Subcutaneous abdominal adipose tissue (tissue), 5 donors: ENCODE results near the gene WBP1.
"Not testable (repeated sequence)": the region's sequence is repeated elsewhere in the genome, so short reads cannot be mapped to it uniquely, and the experiment has no call there.

Source experiments
- H3K27ac ChIP-seq: one replicate; pipeline ENCODE4 v1.7.0; 2013; ENCODE audit warnings: low read depth, mild to moderate bottlenecking, inconsistent platforms, low read length, moderate library complexity
- H3K27me3 ChIP-seq, 5 donors: one replicate each; pipeline ENCODE4 v1.7.0; 2013; ENCODE audit warnings: low read length in 5 of 5, inconsistent platforms in 1 of 5; ENCODE audit not compliant: control insufficient read depth in 5 of 5, insufficient read depth in 4 of 5
- H3K36me3 ChIP-seq, 5 donors: one replicate each; pipeline ENCODE4 v1.7.0; 2013; ENCODE audit warnings: low read length in 5 of 5; ENCODE audit not compliant: control insufficient read depth in 5 of 5, insufficient read depth in 5 of 5
- H3K4me1 ChIP-seq, 5 donors: one replicate each; pipeline ENCODE4 v1.7.0; 2013; ENCODE audit warnings: low read length in 5 of 5, mild to moderate bottlenecking in 3 of 5, moderate library complexity in 1 of 5; ENCODE audit not compliant: control insufficient read depth in 5 of 5, insufficient read depth in 5 of 5
- H3K4me3 ChIP-seq, 5 donors: one replicate each; pipeline ENCODE4 v1.7.0; 2013; ENCODE audit warnings: low read length in 5 of 5, low read depth in 1 of 5
- H3K9ac ChIP-seq, 5 donors: one replicate each; pipeline ENCODE4 v1.7.0; 2013; ENCODE audit warnings: low read length in 5 of 5, mild to moderate bottlenecking in 4 of 5, moderate library complexity in 3 of 5
- H3K9me3 ChIP-seq, 5 donors: one replicate each; pipeline ENCODE4 v1.7.0; 2013; ENCODE audit warnings: low read length in 5 of 5; ENCODE audit not compliant: control insufficient read depth in 5 of 5
- donor health status: healthy.
- donor health status: healthy.
- donor health status: healthy.
- donor health status: healthy.
- donor health status: healthy.

Gene WBP1

DNA sequence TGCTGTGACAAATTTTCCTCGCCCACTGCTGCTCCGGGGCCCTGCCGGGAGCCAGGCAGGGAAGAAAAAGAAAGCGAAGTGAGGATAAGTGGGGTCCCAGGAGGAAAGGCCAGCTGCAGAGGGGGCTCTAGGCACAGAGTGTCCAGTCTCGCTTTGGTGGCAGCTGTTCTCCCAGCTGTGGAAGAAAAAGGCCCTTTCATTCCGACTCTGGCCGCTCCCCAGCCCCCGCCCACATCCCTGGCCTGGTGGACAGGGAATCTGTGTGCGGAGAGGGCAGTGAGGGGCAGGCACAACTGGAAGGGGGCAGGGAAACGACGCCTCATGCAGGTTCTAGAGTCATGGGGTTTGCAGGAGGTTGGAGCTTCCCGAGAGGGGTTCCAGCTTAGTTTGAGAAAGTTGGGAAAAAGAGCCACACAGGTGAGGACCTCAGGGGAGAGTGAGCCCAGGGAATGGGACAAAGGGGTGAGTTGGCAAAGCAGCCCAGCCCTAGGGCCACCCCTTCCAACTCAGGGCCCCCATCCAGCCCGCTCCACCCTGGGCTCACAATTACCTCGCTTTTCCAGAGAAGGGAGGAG lies 18.3 kb upstream of the WBP1 start:
- peaks cover 3 to 47% (median 42%) of the 10 kb centered on the region in 5 donors for H3K4me1 ChIP-seq
- H3K9ac ChIP-seq = peak overlapping the region; percentile 5 to 78 (median 60)
- H3K9me3 ChIP-seq = no peaks in the 10 kb centered on the region
- peaks cover 0 to 5% (median 0%) of the 10 kb centered on the region in 5 donors for H3K27me3 ChIP-seq
- peak overlapping the region; percentile 41 for H3K27ac ChIP-seq
- H3K36me3 ChIP-seq = no peaks in the 10 kb centered on the region
- peak overlapping the region; percentile 70 to 84 (median 74) for H3K4me3 ChIP-seq

- Histone ChIP-seq H3K9ac (peak overlapping the region; percentile 38 to 78 (median 73)), H3K27me3 (peaks cover 0 to 5% (median 0%) of the 10 kb centered on the region in 5 donors), H3K9me3 (no peaks in the 10 kb centered on the region), H3K4me3 (peak overlapping the region; percentile 70 to 84 (median 74)), H3K27ac (peak overlapping the region; percentile 41), H3K4me1 (peaks cover 3 to 47% (median 42%) of the 10 kb centered on the region in 5 donors), H3K36me3 (no peaks in the 10 kb centered on the region)
These were observed 17.7 kb upstream of the WBP1 start for GRCh38 chr2:74440378-74441169.

- H3K27me3 ChIP-seq = peaks cover 0 to 5% (median 0%) of the 10 kb centered on the region in 5 donors
These were observed 17.0 kb upstream of the WBP1 start for GRCh38 chr2:74441170-74441689.

GRCh38 chr2:74441690-74442482 lies 16.4 kb upstream of the WBP1 start, which contains the start of gene RTKN:
Gene RTKN (minus strand): TSS chr2:74441937. CDS start chr2:74441816, 121 bp downstream.
- Histone ChIP-seq H3K36me3 (no peaks in the 10 kb centered on the region), H3K9me3 (no peaks in the 10 kb centered on the region), H3K4me3 (peak within 1 kb of the TSS; percentile 68 to 84 (median 74)), H3K9ac (peak within 1 kb of the TSS; percentile 38 to 78 (median 73)), H3K27me3 (peaks cover 0 to 5% (median 0%) of the 10 kb centered on the region in 5 donors), H3K27ac (peak within 1 kb of the TSS; percentile 41), H3K4me1 (peaks cover 3 to 45% (median 40%) of the 10 kb centered on the region in 5 donors)

More at GRCh38 chr2:74441170-74441689, 17.0 kb upstream of the WBP1 start:
- Histone ChIP-seq H3K4me3 (peak overlapping the region; percentile 68 to 84 (median 74)), H3K4me1 (peaks cover 3 to 47% (median 42%) of the 10 kb centered on the region in 5 donors), H3K9ac (peak overlapping the region in 4 of 5 donors; percentile 60 to 78 (median 76)), H3K36me3 (no peaks in the 10 kb centered on the region), H3K9me3 (no peaks in the 10 kb centered on the region), H3K27ac (peak overlapping the region; percentile 41)

- Histone ChIP-seq H3K4me1 (peaks cover 3 to 38% (median 37%) of the 10 kb centered on the region in 5 donors), H3K4me3 (peak overlapping the region in 4 of 5 donors; percentile 58 to 74 (median 67)), H3K9ac (peak overlapping the region in 1 of 5 donors; percentile 73)
- not testable (repeated sequence) for H3K9me3 ChIP-seq, H3K27me3 ChIP-seq, H3K36me3 ChIP-seq, H3K27ac ChIP-seq
These were observed 15.5 kb upstream of the WBP1 start for GRCh38 chr2:74442483-74443297.

GRCh38 chr2:74444498-74445318 lies 13.5 kb upstream of the WBP1 start:
- no peak overlapping the region for H3K9ac ChIP-seq
- no peak overlapping the region for H3K27ac ChIP-seq
- no peak overlapping the region for H3K4me3 ChIP-seq
- H3K27me3 ChIP-seq = peaks cover 0 to 5% (median 0%) of the 10 kb centered on the region in 5 donors
- no peaks in the 10 kb centered on the region for H3K36me3 ChIP-seq
- H3K9me3 ChIP-seq = no peaks in the 10 kb centered on the region
- peaks cover under 1 to 32% (median 29%) of the 10 kb centered on the region in 5 donors for H3K4me1 ChIP-seq

DNA sequence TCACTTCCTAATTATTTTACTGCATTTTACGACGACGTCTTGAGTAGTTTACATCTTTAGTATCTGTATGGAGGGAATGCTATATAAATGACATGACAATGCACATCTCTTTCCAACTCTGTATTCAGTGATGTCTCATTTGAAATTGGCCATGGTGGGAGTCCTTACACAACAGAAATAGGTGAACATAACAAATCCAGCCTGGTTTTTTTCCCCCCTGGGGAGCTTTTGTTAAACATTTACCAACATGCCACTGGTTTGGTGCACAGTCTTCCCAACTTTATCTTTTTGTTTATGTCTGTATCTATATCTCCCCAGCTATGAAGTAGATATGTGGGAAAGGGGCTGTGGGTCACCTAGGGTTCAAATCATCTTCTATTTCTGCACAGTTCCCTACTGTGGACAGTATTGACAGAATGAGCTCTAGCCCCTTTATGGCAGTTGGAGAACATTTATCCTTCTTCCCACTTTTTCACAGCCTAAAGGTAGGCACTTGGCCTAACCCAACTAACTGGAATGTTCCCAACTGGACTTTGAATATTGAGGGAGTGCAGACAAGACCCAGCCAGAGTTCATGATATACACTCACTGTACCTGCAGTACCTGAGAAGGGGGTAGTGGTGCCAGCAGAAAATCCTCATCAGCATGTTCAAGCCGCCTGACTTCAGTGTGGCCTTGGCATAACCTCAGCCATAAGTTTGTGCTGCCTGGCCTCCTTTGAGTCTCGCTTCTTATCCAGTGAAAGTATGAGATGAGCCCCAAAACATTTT lies 10.8 kb upstream of the WBP1 start:
- Histone ChIP-seq H3K4me3 (no peak overlapping the region), H3K9me3 (no peaks in the 10 kb centered on the region), H3K27ac (no peak overlapping the region), H3K27me3 (no peaks in the 10 kb centered on the region), H3K9ac (no peak overlapping the region), H3K4me1 (peaks cover 0 to 7% (median 3%) of the 10 kb centered on the region in 5 donors), H3K36me3 (no peaks in the 10 kb centered on the region)

- Histone ChIP-seq H3K4me3 (no peak overlapping the region), H3K27me3 (no peaks in the 10 kb centered on the region), H3K9ac (no peak overlapping the region), H3K36me3 (no peaks in the 10 kb centered on the region), H3K27ac (no peak overlapping the region), H3K4me1 (peaks cover 0 to 7% (median 3%) of the 10 kb centered on the region in 5 donors), H3K9me3 (no peaks in the 10 kb centered on the region)
These were observed 9.5 kb upstream of the WBP1 start for GRCh38 chr2:74448771-74449170.
